Stimulated activated CD4-positive, alpha-beta T cell treated with anti-CD3 and anti-CD28 coated beads, Interleukin-2, amount 100 ng/mL, for 4 hours (primary cell): ENCODE results near the gene VSIG8.

Experiments used
- DNase-seq: peaks from one replicate; pipeline ENCODE4 v3.0.0-alpha.2; 2020; ENCODE audit warnings: low read depth

The VSIG8 gene

GRCh38 chr1:159883134-159883533 is 20.7 kb upstream of the VSIG8 start:
- no peak for DNase-seq

- DNase-seq: no peak
These were observed 20.0 kb upstream of the VSIG8 start for GRCh38 chr1:159882527-159882862.

- no peak for DNase-seq
These were observed 19.4 kb upstream of the VSIG8 start for GRCh38 chr1:159881622-159882526.

GRCh38 chr1:159880430-159880829 is 18.0 kb upstream of the VSIG8 start:
- DNase-seq: no peak

- DNase-seq: no peak
These were observed 17.5 kb upstream of the VSIG8 start for GRCh38 chr1:159879977-159880376.

- no peak for DNase-seq
These were observed 16.7 kb upstream of the VSIG8 start for GRCh38 chr1:159879136-159879535.

- no peak for DNase-seq
These were observed 15.4 kb upstream of the VSIG8 start for GRCh38 chr1:159877695-159878444.

- DNase-seq: no peak
These were observed 11.2 kb upstream of the VSIG8 start for GRCh38 chr1:159873530-159874143.

GRCh38 chr1:159872891-159873290 is 10.4 kb upstream of the VSIG8 start:
- no peak for DNase-seq

- no peak for DNase-seq
These were observed 8.2 kb upstream of the VSIG8 start for GRCh38 chr1:159870704-159871103.

GRCh38 chr1:159869607-159870006 is 7.2 kb upstream of the VSIG8 start:
- DNase-seq: no peak

GRCh38 chr1:159869173-159869572 is 6.7 kb upstream of the VSIG8 start:
- DNase-seq: peak; percentile 6

- DNase-seq: no peak
These were observed 6.3 kb upstream of the VSIG8 start for GRCh38 chr1:159868766-159869165.

GRCh38 chr1:159867664-159868026 is 5.2 kb upstream of the VSIG8 start:
- DNase-seq: no peak

GRCh38 chr1:159866905-159867663 is 4.6 kb upstream of the VSIG8 start:
- DNase-seq: no peak

- no peak for DNase-seq
These were observed 3.6 kb upstream of the VSIG8 start for GRCh38 chr1:159866066-159866465.

- DNase-seq: no peak
These were observed 1.8 kb upstream of the VSIG8 start for GRCh38 chr1:159864262-159864661.

- DNase-seq: no peak
These were observed 426 bp downstream of the VSIG8 start for GRCh38 chr1:159862031-159862430.

- DNase-seq: no peak
These were observed 1.2 kb downstream of the VSIG8 start for GRCh38 chr1:159861218-159861617.

- no peak for DNase-seq
These were observed 2.0 kb downstream of the VSIG8 start for GRCh38 chr1:159860456-159860855.

- no peak for DNase-seq
These were observed 2.6 kb downstream of the VSIG8 start for GRCh38 chr1:159859767-159860322.

- DNase-seq: no peak
These were observed 4.6 kb downstream of the VSIG8 start for GRCh38 chr1:159857889-159858288.
